Testis (tissue), 2 donors: ENCODE results near the gene MAN1A1.

Source experiments
- POLR2A ChIP-seq: fragments of 450-650 bp; IDR thresholded peaks from one replicate; pipeline ENCODE4 v1.6.1; 2017; ENCODE audit warnings: antibody characterized with exemption, mild to moderate bottlenecking, moderate library complexity
- TF ChIP-seq, protein P1 (sequence below), 3 experiments: fragments of 450-650 bp in 2 of 3; fragments of 200-600 bp in 1 of 3; sonication (generic) in 1 of 3; IDR thresholded peaks; one replicate each; pipeline ENCODE4 v1.5.1; 2016 to 2019; ENCODE audit warnings: antibody characterized with exemption in 3 of 3, mild to moderate bottlenecking in 2 of 3, moderate library complexity in 1 of 3

DNA sequence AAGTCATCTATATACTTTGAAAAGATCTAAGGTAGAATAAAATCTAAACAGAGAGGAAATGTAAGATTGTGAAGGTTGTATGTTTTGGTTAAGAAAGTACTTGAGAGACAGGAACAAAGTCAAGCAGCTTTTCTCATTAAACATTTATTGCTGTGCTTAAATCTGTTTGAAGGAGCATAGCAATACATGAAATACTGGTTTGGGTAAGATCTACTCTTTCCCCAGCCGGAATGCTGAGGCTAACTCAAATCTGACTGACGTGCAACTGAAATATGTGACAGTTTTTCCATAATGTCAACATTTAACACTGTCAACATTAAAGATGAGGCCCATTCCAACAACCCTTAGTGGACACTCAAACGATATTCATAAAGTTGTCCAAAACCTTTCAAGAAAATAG, 59.9 kb downstream of the MAN1A1 start:
- TF ChIP-seq, protein P1, sequence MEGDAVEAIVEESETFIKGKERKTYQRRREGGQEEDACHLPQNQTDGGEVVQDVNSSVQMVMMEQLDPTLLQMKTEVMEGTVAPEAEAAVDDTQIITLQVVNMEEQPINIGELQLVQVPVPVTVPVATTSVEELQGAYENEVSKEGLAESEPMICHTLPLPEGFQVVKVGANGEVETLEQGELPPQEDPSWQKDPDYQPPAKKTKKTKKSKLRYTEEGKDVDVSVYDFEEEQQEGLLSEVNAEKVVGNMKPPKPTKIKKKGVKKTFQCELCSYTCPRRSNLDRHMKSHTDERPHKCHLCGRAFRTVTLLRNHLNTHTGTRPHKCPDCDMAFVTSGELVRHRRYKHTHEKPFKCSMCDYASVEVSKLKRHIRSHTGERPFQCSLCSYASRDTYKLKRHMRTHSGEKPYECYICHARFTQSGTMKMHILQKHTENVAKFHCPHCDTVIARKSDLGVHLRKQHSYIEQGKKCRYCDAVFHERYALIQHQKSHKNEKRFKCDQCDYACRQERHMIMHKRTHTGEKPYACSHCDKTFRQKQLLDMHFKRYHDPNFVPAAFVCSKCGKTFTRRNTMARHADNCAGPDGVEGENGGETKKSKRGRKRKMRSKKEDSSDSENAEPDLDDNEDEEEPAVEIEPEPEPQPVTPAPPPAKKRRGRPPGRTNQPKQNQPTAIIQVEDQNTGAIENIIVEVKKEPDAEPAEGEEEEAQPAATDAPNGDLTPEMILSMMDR (IDR thresholded peaks at IDR 0.05), result no peak
- TF ChIP-seq POLR2A, result no peak
